NCI-H2227 (cell line): Measurements from ENCODE around the gene FAM193B.
A peak's percentile ranks its signal among the peaks of the same experiment; 100 is the strongest.
"Not testable (repeated sequence)": the region's sequence is repeated elsewhere in the genome, so short reads cannot be mapped to it uniquely, and the experiment has no call there.

Experiments used
- DNase-seq: peaks from one replicate; lab custom pipeline; 2025; ENCODE audit not compliant: unreplicated experiment; lab: John Stamatoyannopoulos, UW

The FAM193B gene

GRCh38 chr5:177578316-177578715 is 24.0 kb upstream of the FAM193B start:
- DNase-seq = no peak

- no peak for DNase-seq
Observed at GRCh38 chr5:177576169-177576568, 21.8 kb upstream of the FAM193B start.

GRCh38 chr5:177575488-177575887 is 21.1 kb upstream of the FAM193B start:
- DNase-seq = no peak

- DNase-seq = no peak
Observed at GRCh38 chr5:177569894-177570293, 15.5 kb upstream of the FAM193B start.

GRCh38 chr5:177568326-177568725 is 14.0 kb upstream of the FAM193B start:
- no peak for DNase-seq

- no peak for DNase-seq
Observed at GRCh38 chr5:177565046-177565445, 10.7 kb upstream of the FAM193B start.

- not testable (repeated sequence) for DNase-seq
Observed at GRCh38 chr5:177559446-177559941, 5.1 kb upstream of the FAM193B start.

GRCh38 chr5:177557796-177558195 is 3.4 kb upstream of the FAM193B start:
- no peak for DNase-seq

- DNase-seq = no peak
Observed at GRCh38 chr5:177557041-177557647, 2.8 kb upstream of the FAM193B start.

GRCh38 chr5:177555665-177556064 is 1.3 kb upstream of the FAM193B start:
- DNase-seq = no peak

GRCh38 chr5:177555228-177555627 is 865 bp upstream of the FAM193B start:
- no peak for DNase-seq

GRCh38 chr5:177553671-177554429 is 513 bp downstream of the FAM193B start:
- DNase-seq = no peak

- peak; percentile 27 for DNase-seq
Observed at GRCh38 chr5:177552839-177553455, 1.4 kb downstream of the FAM193B start.

- DNase-seq = no peak
Observed at GRCh38 chr5:177550122-177550521, 4.2 kb downstream of the FAM193B start.

GRCh38 chr5:177548495-177548894 is 5.9 kb downstream of the FAM193B start:
- DNase-seq = no peak

- DNase-seq = no peak
Observed at GRCh38 chr5:177547736-177548135, 6.6 kb downstream of the FAM193B start.

GRCh38 chr5:177546258-177546741 is 8.1 kb downstream of the FAM193B start:
- DNase-seq = no peak

- DNase-seq = peak; percentile 32
Observed at GRCh38 chr5:177545487-177546257, 8.7 kb downstream of the FAM193B start.

GRCh38 chr5:177542816-177543465 is 11.4 kb downstream of the FAM193B start:
- no peak for DNase-seq

- DNase-seq = no peak
Observed at GRCh38 chr5:177540438-177540837, 13.9 kb downstream of the FAM193B start.

- no peak for DNase-seq
Observed at GRCh38 chr5:177539411-177539810, 15.0 kb downstream of the FAM193B start.
